ENCODE data around the gene DNMT3B.

- TF ChIP-seq POLR2A (IDR thresholded peaks at IDR 0.05): no peak
- TF ChIP-seq CTCF (IDR thresholded peaks at IDR 0.05): no peak
- no peak for TF ChIP-seq EP300 (IDR thresholded peaks at IDR 0.05)
- no peak for TF ChIP-seq POLR2AphosphoS5 (IDR thresholded peaks at IDR 0.05)
Observed at GRCh38 chr20:32764005-32764960, 2.1 kb downstream of the DNMT3B start.
